CD4-positive, alpha-beta T cell treated with Interleukin-15 for 4 hours (primary cell): ENCODE measurements around the gene CD28.

Experiments used
- DNase-seq: peaks from one replicate; pipeline ENCODE4 v3.0.0-alpha.2; 2020; ENCODE audit warnings: low spot score

Gene CD28

GRCh38 chr2:203706403-203706802, at the start of gene CD28:
CD28 (plus strand) TSS chr2:203706639; CDS start chr2:203706697, 58 bp downstream.
- DNase-seq, result peak; percentile 87

DNA sequence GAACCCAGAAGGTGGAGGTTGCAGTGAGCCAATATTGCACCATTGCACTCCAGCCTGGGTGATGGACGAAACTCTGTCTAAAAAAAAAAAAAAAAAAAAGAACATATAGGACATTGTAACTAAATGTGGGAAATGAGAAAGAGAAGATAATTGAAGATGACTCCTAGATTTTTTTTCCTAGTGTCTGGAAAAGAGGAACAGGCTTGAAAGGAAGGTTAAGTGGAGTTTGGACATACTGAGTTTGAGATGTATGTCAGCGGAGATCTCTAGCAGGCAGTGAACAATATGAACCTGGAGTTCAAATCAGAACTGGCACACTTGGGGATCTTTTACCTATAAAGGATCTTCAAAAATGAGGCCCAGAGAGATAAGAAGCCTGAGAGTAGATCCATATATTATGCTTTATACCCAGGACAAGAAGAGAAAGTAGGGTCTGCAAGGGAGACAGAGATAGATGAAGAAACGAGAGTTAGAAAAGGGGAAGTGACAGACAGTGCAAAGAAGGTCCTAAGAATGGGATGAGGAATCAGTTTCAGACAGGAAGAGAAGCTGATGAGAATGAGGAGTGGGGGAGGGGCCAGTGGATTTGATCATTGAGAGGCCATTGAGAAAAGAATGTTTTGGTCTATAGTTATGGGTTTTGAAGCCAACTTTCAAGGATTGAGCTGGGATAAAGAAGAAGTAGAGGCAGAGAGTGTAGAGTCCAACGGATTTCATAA, 46.9 kb upstream of the CD28 start:
- no peak for DNase-seq

DNA sequence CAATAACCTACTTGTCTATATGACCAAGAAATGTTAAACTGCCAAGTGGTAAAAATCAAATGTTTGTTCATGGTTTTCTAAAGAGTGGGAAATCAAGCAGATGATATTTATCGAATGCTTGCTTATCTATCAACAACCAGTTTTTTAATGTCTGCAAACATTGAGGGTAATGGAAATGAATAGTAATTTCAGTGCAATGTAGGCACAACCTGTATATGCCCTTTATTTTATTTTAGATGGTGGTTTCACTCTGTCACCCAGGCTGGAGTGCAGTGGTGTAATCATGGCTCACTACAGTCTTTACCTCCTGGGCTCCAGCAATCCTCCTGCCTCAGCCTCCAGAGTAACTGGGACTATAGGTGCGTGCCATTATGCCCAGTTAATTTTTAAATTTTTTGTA, 46.0 kb upstream of the CD28 start:
- DNase-seq, result no peak

DNA sequence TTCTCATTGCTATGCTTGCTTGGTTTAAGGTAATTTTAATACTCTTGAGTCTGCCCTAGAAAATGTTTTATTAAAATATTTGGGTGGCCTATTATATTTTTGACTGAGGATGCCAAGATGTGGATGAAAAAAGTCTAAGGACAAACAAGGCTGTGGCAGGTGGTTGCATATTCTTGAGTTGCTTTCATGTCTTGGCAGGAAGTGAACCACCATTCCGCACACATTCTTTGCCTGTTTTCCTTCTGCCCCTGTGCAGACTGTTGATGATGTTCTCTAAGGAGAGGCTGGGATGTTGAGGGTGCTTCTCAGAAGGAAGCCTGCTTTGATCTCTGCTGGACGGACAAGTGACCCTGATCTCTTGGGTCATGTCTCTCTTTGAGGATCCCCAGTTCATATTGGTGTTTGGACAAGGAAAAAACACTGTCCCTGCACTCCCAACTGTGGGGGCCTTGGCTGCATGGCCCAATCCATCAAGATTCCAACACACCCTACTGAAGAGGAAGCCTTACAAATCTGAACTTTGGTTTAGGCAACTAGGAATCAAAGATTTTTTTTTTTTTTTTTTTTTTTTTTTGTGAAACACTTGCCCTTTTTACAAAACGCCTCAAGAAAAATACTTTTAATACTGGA, 45.0 kb upstream of the CD28 start:
- no peak for DNase-seq

GRCh38 chr2:203662487-203662886, 44.0 kb upstream of the CD28 start:
- DNase-seq, result no peak

DNA sequence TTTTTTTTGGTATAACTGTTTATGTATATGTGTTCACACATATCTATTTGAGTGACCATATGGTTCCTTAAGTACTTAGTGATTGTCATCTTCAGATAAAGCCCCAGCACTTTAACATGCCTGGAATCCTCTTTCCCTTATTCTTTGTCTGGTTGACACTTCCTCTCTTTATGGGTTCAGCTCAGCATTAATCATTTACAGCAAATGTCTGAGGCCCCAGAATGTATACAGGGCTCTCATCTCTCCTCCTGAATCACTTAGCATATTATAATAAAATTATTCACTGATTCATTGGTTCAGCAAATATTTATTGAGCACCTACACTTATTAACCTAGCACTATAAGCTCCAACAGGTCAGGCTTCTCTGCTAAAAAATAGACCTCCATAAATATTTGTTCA, 43.5 kb upstream of the CD28 start:
- no peak for DNase-seq

DNA sequence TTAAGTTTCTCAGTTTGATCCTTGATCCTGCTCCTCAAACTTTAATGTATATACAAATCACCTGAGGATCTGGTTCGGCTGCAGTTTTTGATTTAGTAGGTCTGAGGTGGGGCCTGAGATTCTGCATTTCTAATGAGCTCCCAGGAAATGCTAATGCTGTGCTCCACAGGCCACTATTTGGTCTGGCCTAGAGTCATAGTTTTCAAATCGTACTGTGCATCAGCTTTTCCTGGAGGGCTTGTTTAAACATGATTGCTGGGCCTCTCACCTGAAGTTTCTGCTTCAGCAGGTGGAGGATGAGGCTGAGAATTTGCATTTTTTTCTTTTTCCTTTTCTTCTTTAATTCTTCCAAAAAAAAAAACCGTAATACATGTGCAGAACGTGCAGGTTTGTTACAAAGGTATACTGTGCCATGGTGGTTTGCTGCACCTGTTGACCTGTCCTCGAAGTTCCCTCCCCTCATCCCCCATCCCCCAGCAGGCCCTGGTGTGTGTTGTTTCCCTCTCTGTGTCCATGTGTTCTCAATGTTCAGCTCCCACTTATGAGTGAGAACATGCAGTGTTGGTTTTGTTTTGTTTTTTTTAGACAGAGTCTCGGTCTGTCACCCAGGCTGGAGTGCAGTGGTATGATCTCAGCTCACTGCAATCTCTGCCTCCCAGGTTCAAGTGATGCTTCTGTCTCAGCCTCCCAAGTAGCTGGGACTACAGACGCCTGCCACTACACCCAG, 42.2 kb upstream of the CD28 start:
- DNase-seq, result no peak

DNA sequence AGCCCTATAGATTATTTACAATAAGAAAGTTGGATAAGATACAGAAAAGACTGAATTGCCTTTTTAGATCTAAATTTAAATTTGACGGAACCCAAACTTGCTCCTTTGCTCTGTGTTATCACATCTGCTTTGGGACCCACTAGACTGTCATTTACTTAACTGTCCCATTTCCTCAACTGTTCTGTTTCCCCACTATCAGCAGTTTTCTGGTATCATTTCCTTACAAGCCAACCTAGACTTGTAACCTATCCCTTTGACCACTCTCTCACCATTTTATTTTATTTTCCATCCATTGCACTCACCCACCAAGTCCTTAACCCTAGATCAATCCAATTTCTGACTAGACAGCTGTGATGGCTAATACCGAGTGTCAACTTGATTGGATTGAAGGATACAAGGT, 38.6 kb upstream of the CD28 start:
- no peak for DNase-seq

DNA sequence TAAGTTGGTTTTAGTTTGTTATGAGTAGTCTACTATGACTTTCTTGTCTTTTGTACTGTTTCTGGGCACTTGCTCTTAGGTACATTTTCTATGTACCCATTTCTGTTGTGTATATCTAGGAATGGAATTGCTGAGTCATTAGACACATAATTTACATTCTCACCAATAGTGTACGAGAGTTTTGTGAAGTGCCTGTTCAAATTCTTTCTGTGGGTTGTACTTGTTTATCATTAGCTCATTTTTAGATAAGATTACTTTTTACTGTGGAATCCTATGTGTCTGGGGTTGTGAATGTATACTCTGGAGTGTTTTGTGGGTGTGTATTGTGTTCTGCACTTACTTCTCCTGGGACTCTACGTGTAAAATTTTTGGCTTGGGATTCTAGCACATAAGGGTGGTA, 36.6 kb upstream of the CD28 start:
- no peak for DNase-seq

- no peak for DNase-seq
These were observed 35.5 kb upstream of the CD28 start for GRCh38 chr2:203670939-203671338.

DNA sequence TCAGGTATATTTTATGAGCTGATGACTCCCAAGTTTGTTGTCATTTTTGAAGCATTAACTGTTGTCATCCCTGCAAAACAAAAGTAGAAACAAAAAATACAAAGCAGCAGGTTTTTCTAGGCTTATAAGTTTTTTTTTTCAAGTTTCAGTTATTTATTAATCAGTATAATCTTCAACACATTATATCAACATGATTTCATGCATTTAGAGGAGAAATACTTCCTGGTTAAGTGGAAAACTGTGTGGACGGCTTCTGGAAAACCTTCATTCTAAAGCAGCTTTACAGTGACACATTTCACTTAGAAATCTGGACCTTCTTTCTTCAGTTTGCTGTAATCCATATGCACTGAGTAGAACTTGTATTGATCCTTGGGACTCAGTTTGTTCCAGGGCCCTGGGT, 34.6 kb upstream of the CD28 start:
- DNase-seq, result no peak

DNA sequence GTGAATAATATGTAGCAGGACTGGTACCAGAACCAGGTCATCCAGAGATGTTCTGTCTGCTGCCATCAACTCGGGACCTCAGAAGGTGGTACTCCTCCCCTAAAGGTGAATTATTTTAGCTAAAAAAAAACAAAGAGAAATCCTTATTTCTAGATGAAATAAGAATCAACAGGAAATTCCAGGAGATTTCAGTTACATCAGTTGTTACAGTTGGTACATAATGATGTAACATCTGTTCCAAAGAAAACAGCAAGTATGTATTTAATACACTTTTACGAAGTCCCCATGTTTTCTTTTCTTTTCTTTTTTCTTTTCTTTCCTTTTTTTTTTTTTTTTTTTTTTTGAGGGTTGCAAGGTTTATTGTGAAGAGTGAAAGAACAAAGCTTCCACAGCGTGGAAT, 33.6 kb upstream of the CD28 start:
- DNase-seq, result no peak

GRCh38 chr2:203673933-203674332, 32.5 kb upstream of the CD28 start:
- DNase-seq, result no peak

DNA sequence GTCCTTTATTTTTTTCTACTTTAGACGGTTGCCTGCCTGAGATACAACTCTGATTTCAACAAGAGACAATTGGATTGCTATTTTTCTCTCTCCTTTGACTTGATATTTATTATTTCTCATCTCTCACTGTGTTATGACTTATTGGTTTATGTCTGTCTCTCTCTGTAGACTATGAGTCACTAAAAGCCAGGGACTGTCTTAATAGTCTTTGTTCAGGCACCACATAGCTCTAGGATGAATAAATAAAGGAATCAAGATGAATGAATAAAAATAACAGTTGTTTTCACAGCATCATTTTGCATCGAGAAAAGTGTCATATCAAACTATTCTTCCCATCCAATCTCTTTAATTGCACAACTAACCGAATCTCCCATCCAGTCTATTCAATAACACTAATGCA, 31.4 kb upstream of the CD28 start:
- no peak for DNase-seq

- no peak for DNase-seq
These were observed 27.5 kb upstream of the CD28 start for GRCh38 chr2:203678971-203679370.

GRCh38 chr2:203679401-203679800, 27.0 kb upstream of the CD28 start:
- no peak for DNase-seq

DNA sequence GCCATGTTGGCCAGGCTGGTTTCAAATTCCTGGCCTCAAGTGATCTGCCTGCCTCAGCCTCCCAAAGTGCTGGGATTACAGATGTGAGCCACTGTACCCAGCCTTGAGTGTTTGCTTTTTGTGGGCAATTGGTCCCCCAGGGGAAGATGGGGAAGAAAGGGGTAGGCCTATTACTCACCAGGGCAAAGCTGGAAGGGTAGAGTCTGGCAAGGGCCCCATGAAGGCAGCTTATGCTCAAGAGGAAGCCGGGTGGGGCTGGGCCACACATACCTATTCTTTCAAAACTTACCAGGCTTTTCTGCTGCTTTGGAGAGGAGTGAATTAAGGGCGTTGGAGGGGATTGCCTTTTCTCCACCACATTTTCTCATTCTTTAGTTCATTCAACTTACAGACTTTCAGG, 24.5 kb upstream of the CD28 start:
- no peak for DNase-seq

DNA sequence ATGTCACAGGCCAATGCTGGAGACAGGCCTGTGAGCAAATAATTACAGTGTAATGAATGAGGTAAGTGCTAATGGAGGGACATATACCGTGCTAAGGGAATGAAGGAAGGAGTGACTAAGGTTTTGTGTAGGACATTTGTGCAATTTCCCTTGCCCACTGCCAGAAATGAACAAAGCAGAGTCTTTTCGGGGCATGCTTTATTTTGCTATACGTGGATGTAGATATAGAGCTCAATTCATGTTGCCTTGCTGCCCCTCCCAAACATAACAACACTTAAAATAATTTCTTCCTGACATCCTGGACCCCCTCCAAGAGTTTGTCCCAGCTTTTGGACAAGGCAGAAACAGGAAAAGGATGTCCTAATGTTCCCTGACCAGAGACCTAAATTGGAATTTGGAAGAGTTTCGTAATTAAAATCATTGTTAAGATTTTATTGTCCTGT, 23.7 kb upstream of the CD28 start:
- DNase-seq, result no peak

- DNase-seq, result no peak
These were observed 23.0 kb upstream of the CD28 start for GRCh38 chr2:203683421-203683820.

- DNase-seq, result no peak
These were observed 22.4 kb upstream of the CD28 start for GRCh38 chr2:203683932-203684556.

DNA sequence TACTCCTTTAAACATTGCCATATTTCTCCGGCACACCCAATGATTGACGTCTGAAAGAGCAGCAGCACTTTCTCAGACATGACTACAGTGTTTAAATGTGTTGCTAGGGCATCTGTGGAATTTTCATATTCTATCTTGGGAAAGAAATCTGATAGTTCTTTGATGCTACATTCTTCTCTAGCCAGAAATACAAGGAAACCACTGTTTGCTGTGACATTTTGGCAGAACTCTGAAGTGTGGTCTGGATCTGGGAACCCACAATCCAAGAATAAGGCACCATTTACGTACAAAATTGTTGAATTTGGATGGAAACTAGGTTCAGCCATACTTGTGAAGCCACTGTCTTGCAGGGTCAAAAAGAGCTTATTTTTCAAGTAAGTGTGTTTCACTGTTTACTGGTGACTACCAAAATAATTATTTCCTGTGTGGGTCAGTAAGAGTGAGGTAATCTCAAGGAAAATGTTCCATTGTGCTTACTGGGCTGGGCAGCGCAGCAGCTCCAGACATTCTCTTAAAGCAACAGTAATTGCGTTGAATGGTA, 21.3 kb upstream of the CD28 start:
- no peak for DNase-seq

- no peak for DNase-seq
These were observed 20.5 kb upstream of the CD28 start for GRCh38 chr2:203685789-203686420.
